GM18909 (cell line): ENCODE results near the gene BICD2.

Experiments used
- ATAC-seq: cut with Tn5 transposase; IDR thresholded peaks from one replicate; pipeline ENCODE4 v1.9.1; 2021; ENCODE audit warnings: mild to moderate bottlenecking; ENCODE audit not compliant: unreplicated experiment, poor library complexity

The BICD2 gene

GRCh38 chr9:92728831-92729734 lies 35.5 kb downstream of the BICD2 start:
- peak; percentile 87 for ATAC-seq

GRCh38 chr9:92727716-92728700 lies 36.6 kb downstream of the BICD2 start:
- ATAC-seq: no peak

GRCh38 chr9:92726971-92727715 lies 37.5 kb downstream of the BICD2 start:
- ATAC-seq: no peak

GRCh38 chr9:92726348-92726747 lies 38.3 kb downstream of the BICD2 start:
- ATAC-seq: no peak

- ATAC-seq: no peak
Observed at GRCh38 chr9:92725766-92726165, 38.9 kb downstream of the BICD2 start.

GRCh38 chr9:92725266-92725545 lies 39.4 kb downstream of the BICD2 start:
- ATAC-seq: no peak

- ATAC-seq: no peak
Observed at GRCh38 chr9:92724528-92725265, 39.9 kb downstream of the BICD2 start.

GRCh38 chr9:92723801-92724323 lies 40.8 kb downstream of the BICD2 start:
- no peak for ATAC-seq

GRCh38 chr9:92723299-92723625 lies 41.4 kb downstream of the BICD2 start:
- no peak for ATAC-seq

- no peak for ATAC-seq
Observed at GRCh38 chr9:92722386-92723298, 42.0 kb downstream of the BICD2 start.

GRCh38 chr9:92721548-92721947 lies 43.1 kb downstream of the BICD2 start:
- no peak for ATAC-seq

- ATAC-seq: no peak
Observed at GRCh38 chr9:92720807-92721535, 43.7 kb downstream of the BICD2 start.

- ATAC-seq: no peak
Observed at GRCh38 chr9:92720209-92720765, 44.3 kb downstream of the BICD2 start.

- ATAC-seq: no peak
Observed at GRCh38 chr9:92719028-92719647, 45.5 kb downstream of the BICD2 start.

GRCh38 chr9:92718086-92719001 lies 46.3 kb downstream of the BICD2 start:
- no peak for ATAC-seq
